ENCODE measurements around the gene IL6ST.

IL6ST gene

GRCh38 chr5:55894135-55894534 is 100.6 kb downstream of the IL6ST start:
- no peak for FAIRE-seq

GRCh38 chr5:55892479-55892878 is 102.3 kb downstream of the IL6ST start:
- no peak for FAIRE-seq

GRCh38 chr5:55888205-55888604 is 106.6 kb downstream of the IL6ST start:
- no peak for FAIRE-seq

- FAIRE-seq = no peak
These were observed 109.4 kb downstream of the IL6ST start for GRCh38 chr5:55885359-55885758.
